ENCODE data around the gene RPS3. TPM values are rescaled to one million over a fixed set of nuclear protein-coding genes. Genes with fewer than 3 reads are reported as not detected.

The RPS3 gene
- polyA plus RNA-seq, 1 of the 3 experiments (the other 2 are of a cell fraction): 4,540 TPM

DNA sequence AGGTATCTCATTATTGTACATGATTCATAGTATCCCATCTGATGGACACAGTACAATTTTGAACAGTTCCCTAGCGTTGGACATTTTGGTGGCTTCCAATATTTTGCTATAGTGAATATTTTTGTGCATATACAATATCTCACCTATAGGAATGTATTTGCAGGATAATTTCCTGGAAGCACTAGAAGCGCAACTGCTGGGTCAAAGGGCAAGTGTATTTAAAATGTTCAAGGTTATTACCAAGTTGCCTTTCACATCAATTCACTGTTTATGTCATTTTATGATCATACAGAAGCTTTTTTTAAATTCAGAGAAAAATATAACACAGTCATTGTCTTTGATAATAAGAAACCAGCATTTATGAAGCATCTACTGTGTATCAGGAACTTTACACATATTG is 19.1 kb upstream of the RPS3 start:
- DNase-seq: no peak
- Histone ChIP-seq H3K79me2 (ENCODE audit: insufficient read depth) (no peaks in the 10 kb centered on the region), H3K4me3 (ENCODE audit: low read depth in 2 of 2, low read length in 1 of 2) (no peak overlapping the region), H3K9me3 (no peaks in the 10 kb centered on the region), H4K20me1 (ENCODE audit: insufficient read depth) (no peaks in the 10 kb centered on the region), H3K4me2 (no peak overlapping the region), H3K9me2 (no peaks in the 10 kb centered on the region), H3K27ac (ENCODE audit: low read depth in 2 of 2, low read length in 1 of 2) (no peak overlapping the region), H3K36me3 (replicated peaks in 1 of 2; ENCODE audit: control insufficient read depth in 1 of 2, insufficient read depth in 2 of 2, low read length in 1 of 2) (no peaks in the 10 kb centered on the region), H3F3A (replicated peaks; ENCODE audit: insufficient read depth) (no peaks in the 10 kb centered on the region), H2AFZ (ENCODE audit: low read depth) (no peak overlapping the region), H3K4me1 (ENCODE audit: control insufficient read depth in 1 of 2, insufficient read depth in 2 of 2, low read depth in 1 of 2, low read length in 1 of 2) (peaks cover 0 to 2% of the 10 kb centered on the region in 2 experiments; a peak in 1 of 4 replicates), H3K27me3 (ENCODE audit: insufficient read depth) (no peaks in the 10 kb centered on the region), H3K9ac (no peak overlapping the region)
- TF ChIP-seq FOSL2 (IDR thresholded peaks at IDR 0.05; ENCODE audit: borderline replicate concordance, low read depth) (no peak), RCOR1 (IDR thresholded peaks at IDR 0.05; ENCODE audit: low read length) (no peak), SMC3 (IDR thresholded peaks at IDR 0.05; ENCODE audit: low read depth, low read length) (no peak), RXRA (IDR thresholded peaks at IDR 0.05; ENCODE audit: borderline replicate concordance, low read depth) (no peak), FOXJ3 (CRISPR knock-in tag; IDR thresholded peaks at IDR 0.05) (no peak), GABPA (IDR thresholded peaks at IDR 0.05; ENCODE audit: low read depth) (no peak), TEAD4 (IDR thresholded peaks at IDR 0.05; ENCODE audit: borderline replicate concordance, insufficient read depth) (no peak), MXI1 (IDR thresholded peaks at IDR 0.05; ENCODE audit: low read depth, low read length) (no peak), FOXM1 (IDR thresholded peaks at IDR 0.05; ENCODE audit: low read depth) (no peak), IRF3 (IDR thresholded peaks at IDR 0.05; ENCODE audit: low read depth, low read length) (no peak), SIN3A (IDR thresholded peaks at IDR 0.05; ENCODE audit: borderline replicate concordance, low read depth, low read length) (no peak), NFIC (IDR thresholded peaks at IDR 0.05; ENCODE audit: borderline replicate concordance) (no peak), CHD2 (IDR thresholded peaks at IDR 0.05; ENCODE audit: low read length, partially characterized antibody) (no peak), EP300 (IDR thresholded peaks at IDR 0.05; ENCODE audit: borderline replicate concordance in 1 of 2, low read depth in 1 of 2, low read length in 1 of 2) (no peak), ZBTB33 (IDR thresholded peaks at IDR 0.05; ENCODE audit: borderline replicate concordance, low read depth) (no peak)
- TF ChIP-seq, protein P1, sequence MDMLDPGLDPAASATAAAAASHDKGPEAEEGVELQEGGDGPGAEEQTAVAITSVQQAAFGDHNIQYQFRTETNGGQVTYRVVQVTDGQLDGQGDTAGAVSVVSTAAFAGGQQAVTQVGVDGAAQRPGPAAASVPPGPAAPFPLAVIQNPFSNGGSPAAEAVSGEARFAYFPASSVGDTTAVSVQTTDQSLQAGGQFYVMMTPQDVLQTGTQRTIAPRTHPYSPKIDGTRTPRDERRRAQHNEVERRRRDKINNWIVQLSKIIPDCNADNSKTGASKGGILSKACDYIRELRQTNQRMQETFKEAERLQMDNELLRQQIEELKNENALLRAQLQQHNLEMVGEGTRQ (IDR thresholded peaks at IDR 0.05; ENCODE audit: borderline replicate concordance, low read depth, low read length): no peak
- ChIA-PET POLR2A (no interaction called here), CTCF (interaction anchor here (1.3 to 24.8 kb wide), 6 partner anchors 6 to 99 kb away, joined by 3 to 701 read pairs (median 4); no protein-coding TSS in a partner anchor)
- 88% methylated on average over 2 of the region's 2 CpGs for WGBS (ENCODE audit: low lambda C conversion rate)
